Gastrocnemius medialis (tissue), 4 donors: Measurements from ENCODE around the gene SLC45A2. TPM values are rescaled to one million over a fixed set of nuclear protein-coding genes. Genes with fewer than 3 reads are reported as not detected.

Experiments used
- ATAC-seq, 2 donors: fragments of 150-250 bp; one replicate each; pipeline ENCODE4 v1.9.1; 2016
- DNase-seq, 2 donors: peaks; one replicate each; pipeline ENCODE4 v3.0.0-alpha.2; 2019
- H3K27ac ChIP-seq, 4 donors: fragments of 200-600 bp; sonication (generic); 1 replicate in 1 of 4; 2 replicates in 3 of 4; pipeline ENCODE4 v1.5.1; 2016 to 2018; ENCODE audit warnings: mild to moderate bottlenecking in 2 of 4, moderate library complexity in 1 of 4
- H3K27me3 ChIP-seq, 3 donors: fragments of 200-600 bp; sonication (generic) in 2 of 3; 1 replicate in 1 of 3; 2 replicates in 2 of 3; pipeline versions ENCODE4 v1.5.1 to v1.6.0; 2016 to 2019; ENCODE audit warnings: mild to moderate bottlenecking in 1 of 3, moderate library complexity in 1 of 3
- H3K36me3 ChIP-seq, 2 donors: fragments of 200-600 bp; sonication (generic) in 1 of 2; one replicate each; pipeline ENCODE4 v1.5.1; 2017 to 2018
- H3K4me1 ChIP-seq, 2 donors: fragments of 200-600 bp; sonication (generic) in 1 of 2; one replicate each; pipeline ENCODE4 v1.5.1; 2016 to 2017; ENCODE audit warnings: mild to moderate bottlenecking in 2 of 2
- H3K4me3 ChIP-seq, 4 donors: fragments of 200-600 bp; sonication (generic) in 3 of 4; 1 replicate in 1 of 4; 2 replicates in 3 of 4; pipeline ENCODE4 v1.5.1; 2016 to 2019; ENCODE audit warnings: mild to moderate bottlenecking in 2 of 4
- H3K9me3 ChIP-seq, 3 donors: fragments of 200-600 bp; sonication (generic) in 2 of 3; 1 replicate in 1 of 3; 2 replicates in 2 of 3; pipeline ENCODE4 v1.5.1; 2016 to 2019
- POLR2A ChIP-seq, 2 donors: fragments of 450-650 bp; IDR thresholded peaks; one replicate each; pipeline ENCODE4 v1.6.1; 2017; ENCODE audit warnings: antibody characterized with exemption in 2 of 2, mild to moderate bottlenecking in 2 of 2, moderate library complexity in 2 of 2
- in situ Hi-C, 4 donors: fragments of 200-750 bp; cut with MboI; loops; one replicate each; pipeline versions ENCODE4 v1.15.0 to v1.8.0; 2017; ENCODE audit warnings: low sequenced_read_pairs in 4 of 4
- intact Hi-C: fragments of 100-400 bp; cut with DNase I; formaldehyde crosslinking; loops from one replicate; pipeline ENCODE4 v1.15.1; 2023; ENCODE audit warnings: low total_unique reads
- total RNA-seq, 4 donors: library from RNA; depleted of rRNA; stranded (reverse); fragments of >200 nt; gene quantifications; one replicate each; pipeline versions ENCODE4 v1.1.0 to v1.2.3, GENCODE V29; 2016
- TF ChIP-seq, protein P1 (sequence below), 5 experiments: fragments of 450-650 bp in 3 of 5; fragments of 200-600 bp in 2 of 5; sonication (generic) in 2 of 5; IDR thresholded peaks in 4 of 5; conservative IDR thresholded peaks in 1 of 5; 1 replicate in 4 of 5; 2 replicates in 1 of 5; pipeline ENCODE4 v1.5.1; 2016 to 2019; ENCODE audit warnings: antibody characterized with exemption in 5 of 5, mild to moderate bottlenecking in 3 of 5, moderate library complexity in 3 of 5

Gene SLC45A2
- total RNA-seq, 4 donors from 2014 or later: not detected

GRCh38 chr5:34020726-34021125, 36.2 kb upstream of the SLC45A2 start:
- DNase-seq: no peak
- in situ Hi-C loops: loop anchor here in 3 of 4 donors (25.0 kb wide), 2 partner anchors 442 to 892 kb away; partner anchors contain the start of genes BRIX1 (in 2 of the 3) and RAD1 (in 2 of the 3)
- H3K27ac ChIP-seq: no peak overlapping the region
- ATAC-seq: no peak
- intact Hi-C loops: no loop called here
- no peaks in the 10 kb centered on the region for H3K4me1 ChIP-seq
- H3K27me3 ChIP-seq: no peaks in the 10 kb centered on the region
- no peak for TF ChIP-seq POLR2A (IDR thresholded peaks at IDR 0.05)
- TF ChIP-seq, protein P1, sequence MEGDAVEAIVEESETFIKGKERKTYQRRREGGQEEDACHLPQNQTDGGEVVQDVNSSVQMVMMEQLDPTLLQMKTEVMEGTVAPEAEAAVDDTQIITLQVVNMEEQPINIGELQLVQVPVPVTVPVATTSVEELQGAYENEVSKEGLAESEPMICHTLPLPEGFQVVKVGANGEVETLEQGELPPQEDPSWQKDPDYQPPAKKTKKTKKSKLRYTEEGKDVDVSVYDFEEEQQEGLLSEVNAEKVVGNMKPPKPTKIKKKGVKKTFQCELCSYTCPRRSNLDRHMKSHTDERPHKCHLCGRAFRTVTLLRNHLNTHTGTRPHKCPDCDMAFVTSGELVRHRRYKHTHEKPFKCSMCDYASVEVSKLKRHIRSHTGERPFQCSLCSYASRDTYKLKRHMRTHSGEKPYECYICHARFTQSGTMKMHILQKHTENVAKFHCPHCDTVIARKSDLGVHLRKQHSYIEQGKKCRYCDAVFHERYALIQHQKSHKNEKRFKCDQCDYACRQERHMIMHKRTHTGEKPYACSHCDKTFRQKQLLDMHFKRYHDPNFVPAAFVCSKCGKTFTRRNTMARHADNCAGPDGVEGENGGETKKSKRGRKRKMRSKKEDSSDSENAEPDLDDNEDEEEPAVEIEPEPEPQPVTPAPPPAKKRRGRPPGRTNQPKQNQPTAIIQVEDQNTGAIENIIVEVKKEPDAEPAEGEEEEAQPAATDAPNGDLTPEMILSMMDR (IDR thresholded peaks at IDR 0.05 in 4 of 5, conservative IDR thresholded peaks at IDR 0.05 in 1 of 5): no peak
- no peaks in the 10 kb centered on the region for H3K36me3 ChIP-seq
- no peaks in the 10 kb centered on the region for H3K9me3 ChIP-seq
- no peak overlapping the region for H3K4me3 ChIP-seq

DNA sequence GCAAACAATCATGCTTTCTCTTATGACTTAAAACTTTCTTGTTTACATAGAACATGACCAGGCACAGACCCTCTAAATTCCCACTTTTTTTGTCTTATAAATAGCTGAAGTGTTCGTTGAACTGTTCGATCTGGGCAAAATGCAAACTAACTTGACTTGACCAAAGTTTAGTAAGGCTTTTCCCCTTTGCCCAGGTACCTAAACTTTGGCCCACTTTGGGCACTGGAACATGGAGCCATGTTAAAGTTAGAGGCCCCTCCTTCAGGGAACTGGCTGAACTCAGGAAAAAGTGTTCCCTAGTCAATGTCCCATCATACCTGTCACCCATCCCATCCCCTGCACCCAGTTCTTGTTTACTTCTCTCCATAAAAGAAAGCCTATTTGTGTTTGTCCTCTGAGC, 32.8 kb upstream of the SLC45A2 start:
- intact Hi-C loops (no loop called here), in situ Hi-C loops (loop anchor here in 3 of 4 donors (25.0 kb wide), 2 partner anchors 445 to 895 kb away; partner anchors contain the start of genes BRIX1 (in 2 of the 3) and RAD1 (in 2 of the 3))
- Histone ChIP-seq H3K36me3 (no peaks in the 10 kb centered on the region), H3K4me1 (no peaks in the 10 kb centered on the region), H3K27ac (no peak overlapping the region), H3K27me3 (no peaks in the 10 kb centered on the region), H3K4me3 (no peak overlapping the region), H3K9me3 (no peaks in the 10 kb centered on the region)
- TF ChIP-seq POLR2A (IDR thresholded peaks at IDR 0.05): no peak
- TF ChIP-seq, protein P1 (IDR thresholded peaks at IDR 0.05 in 4 of 5, conservative IDR thresholded peaks at IDR 0.05 in 1 of 5): no peak
- ATAC-seq (no peak), DNase-seq (no peak)

DNA sequence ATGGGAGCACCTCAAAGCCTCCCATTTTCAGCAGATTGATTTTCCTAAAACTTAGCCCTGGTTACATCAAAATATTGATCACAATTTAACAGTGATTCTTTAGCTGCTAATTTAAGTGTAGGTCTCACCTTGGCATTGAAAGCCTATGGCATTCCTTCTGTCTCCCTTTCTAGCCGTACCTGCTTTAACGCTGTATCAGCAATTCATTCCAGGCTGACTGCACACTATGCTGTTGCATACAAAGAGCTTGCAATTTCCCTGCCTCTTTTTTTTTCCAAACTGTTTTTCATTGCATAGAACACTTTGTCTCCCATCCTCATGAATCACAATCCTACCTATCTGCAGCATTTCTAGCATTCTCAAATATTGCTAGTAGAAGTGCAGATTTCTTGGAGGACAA, 32.3 kb upstream of the SLC45A2 start:
- Histone ChIP-seq H3K27me3 (no peaks in the 10 kb centered on the region), H3K9me3 (no peaks in the 10 kb centered on the region), H3K4me3 (no peak overlapping the region), H3K27ac (no peak overlapping the region), H3K4me1 (no peaks in the 10 kb centered on the region), H3K36me3 (no peaks in the 10 kb centered on the region)
- DNase-seq (no peak), ATAC-seq (no peak)
- TF ChIP-seq, protein P1 (IDR thresholded peaks at IDR 0.05 in 4 of 5, conservative IDR thresholded peaks at IDR 0.05 in 1 of 5): no peak
- no peak for TF ChIP-seq POLR2A (IDR thresholded peaks at IDR 0.05)
- in situ Hi-C loops (loop anchor here in 3 of 4 donors (25.0 kb wide), 2 partner anchors 446 to 896 kb away; partner anchors contain the start of genes BRIX1 (in 2 of the 3) and RAD1 (in 2 of the 3)), intact Hi-C loops (no loop called here)

DNA sequence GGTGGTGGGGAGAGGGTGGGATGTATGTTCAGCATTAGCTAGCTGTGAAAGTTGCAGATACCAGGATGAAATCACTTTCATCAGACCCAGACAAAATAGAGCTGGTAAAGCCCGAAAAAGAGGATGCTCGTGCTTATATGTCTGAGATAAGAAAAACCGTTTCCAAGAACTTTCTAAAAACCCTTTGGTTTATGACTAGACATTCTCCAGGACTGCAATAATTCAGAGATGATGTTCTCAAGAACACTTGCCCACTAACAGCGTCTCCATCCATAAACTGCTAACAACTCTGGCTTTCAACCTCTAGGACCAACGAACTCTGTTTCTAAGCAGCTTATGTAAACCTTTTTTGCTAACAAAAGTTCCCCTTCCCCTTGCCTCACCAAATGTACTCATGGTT, 31.7 kb upstream of the SLC45A2 start:
- no peaks in the 10 kb centered on the region for H3K4me1 ChIP-seq
- DNase-seq (no peak), ATAC-seq (no peak)
- TF ChIP-seq, protein P1 (IDR thresholded peaks at IDR 0.05 in 4 of 5, conservative IDR thresholded peaks at IDR 0.05 in 1 of 5): no peak
- TF ChIP-seq POLR2A (IDR thresholded peaks at IDR 0.05): no peak
- in situ Hi-C loops: loop anchor here in 3 of 4 donors (25.0 kb wide), 2 partner anchors 446 to 896 kb away; partner anchors contain the start of genes BRIX1 (in 2 of the 3) and RAD1 (in 2 of the 3)
- H3K9me3 ChIP-seq: no peaks in the 10 kb centered on the region
- no peak overlapping the region for H3K4me3 ChIP-seq
- H3K27ac ChIP-seq: no peak overlapping the region
- intact Hi-C loops: no loop called here
- H3K36me3 ChIP-seq: no peaks in the 10 kb centered on the region
- H3K27me3 ChIP-seq: no peaks in the 10 kb centered on the region
